Measurements from ENCODE around the gene PARP1.

DNA sequence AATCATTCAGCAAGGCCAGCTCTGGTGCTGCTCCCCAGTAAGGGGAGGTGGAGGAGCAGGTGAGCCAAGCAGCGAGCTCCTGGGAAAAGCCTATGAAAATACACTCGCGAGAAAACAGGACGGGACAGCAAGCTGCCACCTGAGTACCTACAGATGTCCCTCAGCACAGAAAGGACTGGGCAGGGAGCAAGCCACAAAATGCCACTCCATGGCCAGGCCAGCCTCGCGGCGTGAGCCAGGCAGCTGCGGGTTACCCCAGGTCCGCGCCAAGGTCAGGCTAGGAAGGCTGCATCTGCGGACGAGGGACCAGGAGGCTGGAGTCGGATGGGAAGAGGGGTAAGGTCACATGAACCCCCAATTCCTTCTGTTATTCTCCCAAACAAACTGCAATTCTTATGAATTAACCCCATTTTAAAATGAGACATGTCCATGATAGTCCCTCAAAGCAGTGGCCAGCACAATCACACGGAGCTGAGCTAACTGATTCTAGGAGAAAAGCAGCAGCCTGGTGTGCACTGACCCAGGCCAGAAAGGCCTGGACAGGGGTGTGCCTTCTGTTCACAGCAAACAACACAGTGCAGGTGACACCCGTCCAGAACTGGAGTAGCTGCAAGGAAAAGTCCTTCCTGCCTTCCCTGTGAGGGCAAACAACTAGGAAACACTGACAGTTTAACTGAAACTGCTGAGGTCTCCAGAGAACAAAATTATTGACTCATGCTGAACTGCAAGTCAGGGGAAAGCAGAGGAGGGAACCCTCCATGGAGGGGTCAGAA, 26.5 kb downstream of the PARP1 start:
- TF ChIP-seq GATA2 (IDR thresholded peaks at IDR 0.05; ENCODE audit: low read depth, low read length) = no peak
- no peak for TF ChIP-seq GATA3 (IDR thresholded peaks at IDR 0.05; ENCODE audit: low read depth, low read length)

All from SH-SY5Y (cell line).